ENCODE data around the gene TGFBR3.
"Not testable (repeated sequence)": the region's sequence is repeated elsewhere in the genome, so short reads cannot be mapped to it uniquely, and the experiment has no call there.

TGFBR3 gene

DNA sequence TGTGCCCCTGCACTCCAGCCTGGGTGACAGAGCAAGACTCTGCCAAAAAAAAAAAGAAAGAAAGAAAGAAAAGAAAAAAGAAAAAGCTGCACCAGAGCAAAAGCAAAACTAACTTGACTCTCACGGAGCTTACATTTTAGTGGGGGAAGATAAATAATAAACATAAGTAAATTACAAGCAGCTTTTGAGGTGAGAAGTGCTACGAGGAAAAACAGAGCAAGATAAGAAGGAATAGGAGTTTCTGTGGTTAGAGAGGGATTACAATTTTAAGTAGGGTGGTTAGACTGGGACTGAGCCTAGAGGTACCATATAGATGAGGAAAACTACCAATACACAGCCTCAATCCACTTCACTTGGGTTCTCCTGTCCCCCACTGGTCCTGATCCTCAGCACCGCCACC is 43.9 kb downstream of the TGFBR3 start:
- no peak overlapping the region for H3K4me2 ChIP-seq (ENCODE audit: low read length)
- no peaks in the 10 kb centered on the region for H3K79me2 ChIP-seq (ENCODE audit: insufficient read depth, low read length)
- TF ChIP-seq EZH2 (IDR thresholded peaks at IDR 0.05; ENCODE audit: borderline replicate concordance, low read length): no peak
- TF ChIP-seq, protein P1, sequence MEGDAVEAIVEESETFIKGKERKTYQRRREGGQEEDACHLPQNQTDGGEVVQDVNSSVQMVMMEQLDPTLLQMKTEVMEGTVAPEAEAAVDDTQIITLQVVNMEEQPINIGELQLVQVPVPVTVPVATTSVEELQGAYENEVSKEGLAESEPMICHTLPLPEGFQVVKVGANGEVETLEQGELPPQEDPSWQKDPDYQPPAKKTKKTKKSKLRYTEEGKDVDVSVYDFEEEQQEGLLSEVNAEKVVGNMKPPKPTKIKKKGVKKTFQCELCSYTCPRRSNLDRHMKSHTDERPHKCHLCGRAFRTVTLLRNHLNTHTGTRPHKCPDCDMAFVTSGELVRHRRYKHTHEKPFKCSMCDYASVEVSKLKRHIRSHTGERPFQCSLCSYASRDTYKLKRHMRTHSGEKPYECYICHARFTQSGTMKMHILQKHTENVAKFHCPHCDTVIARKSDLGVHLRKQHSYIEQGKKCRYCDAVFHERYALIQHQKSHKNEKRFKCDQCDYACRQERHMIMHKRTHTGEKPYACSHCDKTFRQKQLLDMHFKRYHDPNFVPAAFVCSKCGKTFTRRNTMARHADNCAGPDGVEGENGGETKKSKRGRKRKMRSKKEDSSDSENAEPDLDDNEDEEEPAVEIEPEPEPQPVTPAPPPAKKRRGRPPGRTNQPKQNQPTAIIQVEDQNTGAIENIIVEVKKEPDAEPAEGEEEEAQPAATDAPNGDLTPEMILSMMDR (IDR thresholded peaks at IDR 0.05; ENCODE audit: low read length): no peak
- no peaks in the 10 kb centered on the region for H4K20me1 ChIP-seq (ENCODE audit: insufficient read depth, low read length)
- no peaks in the 10 kb centered on the region for H3K9me3 ChIP-seq (ENCODE audit: low read length)
- no peaks in the 10 kb centered on the region for H3F3A ChIP-seq (ENCODE audit: insufficient read depth, low read length)
- no peak overlapping the region for H2AFZ ChIP-seq (ENCODE audit: low read length)
- no peak overlapping the region for H3K27ac ChIP-seq (ENCODE audit: low read depth, low read length, poor library complexity, severe bottlenecking)
- H3K9me2 ChIP-seq (ENCODE audit: low read depth, low read length): no peaks in the 10 kb centered on the region
- H3K27me3 ChIP-seq (ENCODE audit: insufficient read depth, low read length): no peaks in the 10 kb centered on the region; the same call in 1 of the 2 replicates
- no peak overlapping the region for H3K9ac ChIP-seq (ENCODE audit: low read length)
- H3K36me3 ChIP-seq (ENCODE audit: insufficient read depth, low read length): no peaks in the 10 kb centered on the region
- no peaks in the 10 kb centered on the region for H3K4me1 ChIP-seq (ENCODE audit: insufficient read depth, low read length, severe bottlenecking)
- H3K4me3 ChIP-seq (ENCODE audit: low read depth, low read length, poor library complexity, severe bottlenecking): no peak overlapping the region

DNA sequence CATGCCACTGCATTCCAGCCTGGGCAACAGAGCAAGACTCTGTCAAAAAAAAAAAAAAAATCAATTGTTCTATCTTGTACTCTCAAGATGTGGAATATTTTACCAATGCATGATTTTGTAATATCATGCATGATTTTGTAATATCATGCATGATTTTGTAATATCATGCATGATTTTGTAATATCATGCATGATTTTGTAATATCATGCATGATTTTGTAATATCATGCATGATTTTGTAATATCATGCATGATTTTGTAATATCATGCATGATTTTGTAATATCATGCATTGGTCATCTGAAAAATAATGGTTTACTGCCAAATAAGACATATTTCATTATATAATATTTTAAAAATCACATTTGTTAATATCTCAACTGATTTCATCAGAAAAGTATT is 45.7 kb downstream of the TGFBR3 start:
- not testable (repeated sequence) for H3K9ac ChIP-seq (ENCODE audit: low read length); H3K36me3 ChIP-seq (ENCODE audit: insufficient read depth, low read length); H2AFZ ChIP-seq (ENCODE audit: low read length); H3K4me1 ChIP-seq (ENCODE audit: insufficient read depth, low read length, severe bottlenecking); H3K4me2 ChIP-seq (ENCODE audit: low read length); H3K27ac ChIP-seq (ENCODE audit: low read depth, low read length, poor library complexity, severe bottlenecking); H3K27me3 ChIP-seq (ENCODE audit: insufficient read depth, low read length); H4K20me1 ChIP-seq (ENCODE audit: insufficient read depth, low read length); H3F3A ChIP-seq (ENCODE audit: insufficient read depth, low read length); H3K4me3 ChIP-seq (ENCODE audit: low read depth, low read length, poor library complexity, severe bottlenecking); H3K79me2 ChIP-seq (ENCODE audit: insufficient read depth, low read length); H3K9me3 ChIP-seq (ENCODE audit: low read length); H3K9me2 ChIP-seq (ENCODE audit: low read depth, low read length)

- Histone ChIP-seq H3K27ac (ENCODE audit: low read depth, low read length, poor library complexity, severe bottlenecking) (no peak overlapping the region), H3K4me1 (ENCODE audit: insufficient read depth, low read length, severe bottlenecking) (no peaks in the 10 kb centered on the region), H4K20me1 (ENCODE audit: insufficient read depth, low read length) (no peaks in the 10 kb centered on the region), H3F3A (ENCODE audit: insufficient read depth, low read length) (no peaks in the 10 kb centered on the region), H3K9ac (ENCODE audit: low read length) (no peak overlapping the region), H3K4me3 (ENCODE audit: low read depth, low read length, poor library complexity, severe bottlenecking) (no peak overlapping the region), H3K36me3 (ENCODE audit: insufficient read depth, low read length) (no peaks in the 10 kb centered on the region), H3K79me2 (ENCODE audit: insufficient read depth, low read length) (no peaks in the 10 kb centered on the region), H3K4me2 (ENCODE audit: low read length) (no peak overlapping the region), H3K27me3 (ENCODE audit: insufficient read depth, low read length) (no peaks in the 10 kb centered on the region; the same call in 1 of the 2 replicates), H3K9me3 (ENCODE audit: low read length) (no peaks in the 10 kb centered on the region), H2AFZ (ENCODE audit: low read length) (no peak overlapping the region), H3K9me2 (ENCODE audit: low read depth, low read length) (no peaks in the 10 kb centered on the region)
- TF ChIP-seq, protein P1 (IDR thresholded peaks at IDR 0.05; ENCODE audit: low read length): no peak
- no peak for TF ChIP-seq EZH2 (IDR thresholded peaks at IDR 0.05; ENCODE audit: borderline replicate concordance, low read length)
These were observed 49.5 kb downstream of the TGFBR3 start for GRCh38 chr1:91836331-91837040.

DNA sequence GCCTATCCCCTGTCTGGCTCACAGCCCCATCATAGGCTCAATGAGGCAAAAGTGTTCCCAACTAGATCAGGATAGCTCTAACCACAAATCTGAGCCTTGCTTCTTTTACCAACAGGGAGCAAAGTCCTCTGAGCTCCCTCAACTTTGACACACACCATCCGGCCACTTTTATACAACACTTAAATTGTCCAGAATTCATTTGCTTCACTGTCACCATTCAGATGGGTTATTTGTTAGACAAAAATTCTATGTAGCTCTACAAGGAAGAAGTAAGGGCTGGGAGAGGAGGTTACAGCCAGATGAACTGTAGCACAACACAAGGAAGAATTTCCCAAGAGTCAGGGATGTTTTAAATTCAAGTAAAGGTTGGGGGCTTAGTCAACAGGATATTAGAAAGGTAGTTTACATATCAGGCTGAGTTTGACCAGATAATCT is 50.8 kb downstream of the TGFBR3 start:
- Histone ChIP-seq H2AFZ (ENCODE audit: low read length) (no peak overlapping the region), H3K4me2 (ENCODE audit: low read length) (no peak overlapping the region), H3K9ac (ENCODE audit: low read length) (no peak overlapping the region), H3K4me1 (ENCODE audit: insufficient read depth, low read length, severe bottlenecking) (no peaks in the 10 kb centered on the region), H3K27ac (ENCODE audit: low read depth, low read length, poor library complexity, severe bottlenecking) (no peak overlapping the region), H3K27me3 (ENCODE audit: insufficient read depth, low read length) (no peaks in the 10 kb centered on the region), H3K9me2 (ENCODE audit: low read depth, low read length) (no peaks in the 10 kb centered on the region), H3K4me3 (ENCODE audit: low read depth, low read length, poor library complexity, severe bottlenecking) (no peak overlapping the region), H3K36me3 (ENCODE audit: insufficient read depth, low read length) (no peaks in the 10 kb centered on the region), H4K20me1 (ENCODE audit: insufficient read depth, low read length) (no peaks in the 10 kb centered on the region), H3K9me3 (ENCODE audit: low read length) (no peaks in the 10 kb centered on the region), H3K79me2 (ENCODE audit: insufficient read depth, low read length) (no peaks in the 10 kb centered on the region), H3F3A (ENCODE audit: insufficient read depth, low read length) (no peaks in the 10 kb centered on the region)
- TF ChIP-seq EZH2 (IDR thresholded peaks at IDR 0.05; ENCODE audit: borderline replicate concordance, low read length): no peak
- TF ChIP-seq, protein P1 (IDR thresholded peaks at IDR 0.05; ENCODE audit: low read length): no peak

GRCh38 chr1:91834549-91834948 is 51.4 kb downstream of the TGFBR3 start:
- H3K9me3 ChIP-seq (ENCODE audit: low read length); H3K4me3 ChIP-seq (ENCODE audit: low read depth, low read length, poor library complexity, severe bottlenecking); H3K9ac ChIP-seq (ENCODE audit: low read length); H3K4me1 ChIP-seq (ENCODE audit: insufficient read depth, low read length, severe bottlenecking); H3K36me3 ChIP-seq (ENCODE audit: insufficient read depth, low read length); H3K27ac ChIP-seq (ENCODE audit: low read depth, low read length, poor library complexity, severe bottlenecking); H3K79me2 ChIP-seq (ENCODE audit: insufficient read depth, low read length); H3K9me2 ChIP-seq (ENCODE audit: low read depth, low read length); H2AFZ ChIP-seq (ENCODE audit: low read length); H3K4me2 ChIP-seq (ENCODE audit: low read length); H4K20me1 ChIP-seq (ENCODE audit: insufficient read depth, low read length); H3F3A ChIP-seq (ENCODE audit: insufficient read depth, low read length); H3K27me3 ChIP-seq (ENCODE audit: insufficient read depth, low read length): not testable (repeated sequence)
